ENCODE data around the gene DNAH3.

The DNAH3 gene

DNA sequence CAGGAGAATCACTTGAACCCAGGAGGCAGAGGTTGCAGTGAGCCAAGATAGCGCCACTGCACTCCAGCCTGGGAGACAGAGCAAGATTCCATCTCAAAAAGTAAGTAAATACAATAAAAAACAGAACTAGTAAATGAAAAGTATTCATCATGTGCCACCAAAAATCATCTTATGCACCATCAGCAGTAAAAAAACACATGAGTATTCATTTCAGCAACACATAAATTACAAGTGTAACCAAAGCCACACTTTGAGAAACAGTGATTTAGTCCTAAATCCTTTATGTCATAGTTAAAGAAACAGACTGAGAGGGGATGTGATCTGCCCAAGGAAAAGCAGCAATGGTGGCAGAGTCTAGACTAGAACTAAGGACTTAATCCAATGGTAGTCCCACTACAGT lies 263.4 kb downstream of the DNAH3 start:
- H3K27ac ChIP-seq: peak overlapping the region in 1 of 2 donors; percentile 69
- TF ChIP-seq, protein P1, sequence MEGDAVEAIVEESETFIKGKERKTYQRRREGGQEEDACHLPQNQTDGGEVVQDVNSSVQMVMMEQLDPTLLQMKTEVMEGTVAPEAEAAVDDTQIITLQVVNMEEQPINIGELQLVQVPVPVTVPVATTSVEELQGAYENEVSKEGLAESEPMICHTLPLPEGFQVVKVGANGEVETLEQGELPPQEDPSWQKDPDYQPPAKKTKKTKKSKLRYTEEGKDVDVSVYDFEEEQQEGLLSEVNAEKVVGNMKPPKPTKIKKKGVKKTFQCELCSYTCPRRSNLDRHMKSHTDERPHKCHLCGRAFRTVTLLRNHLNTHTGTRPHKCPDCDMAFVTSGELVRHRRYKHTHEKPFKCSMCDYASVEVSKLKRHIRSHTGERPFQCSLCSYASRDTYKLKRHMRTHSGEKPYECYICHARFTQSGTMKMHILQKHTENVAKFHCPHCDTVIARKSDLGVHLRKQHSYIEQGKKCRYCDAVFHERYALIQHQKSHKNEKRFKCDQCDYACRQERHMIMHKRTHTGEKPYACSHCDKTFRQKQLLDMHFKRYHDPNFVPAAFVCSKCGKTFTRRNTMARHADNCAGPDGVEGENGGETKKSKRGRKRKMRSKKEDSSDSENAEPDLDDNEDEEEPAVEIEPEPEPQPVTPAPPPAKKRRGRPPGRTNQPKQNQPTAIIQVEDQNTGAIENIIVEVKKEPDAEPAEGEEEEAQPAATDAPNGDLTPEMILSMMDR (IDR thresholded peaks at IDR 0.05): no peak

DNA sequence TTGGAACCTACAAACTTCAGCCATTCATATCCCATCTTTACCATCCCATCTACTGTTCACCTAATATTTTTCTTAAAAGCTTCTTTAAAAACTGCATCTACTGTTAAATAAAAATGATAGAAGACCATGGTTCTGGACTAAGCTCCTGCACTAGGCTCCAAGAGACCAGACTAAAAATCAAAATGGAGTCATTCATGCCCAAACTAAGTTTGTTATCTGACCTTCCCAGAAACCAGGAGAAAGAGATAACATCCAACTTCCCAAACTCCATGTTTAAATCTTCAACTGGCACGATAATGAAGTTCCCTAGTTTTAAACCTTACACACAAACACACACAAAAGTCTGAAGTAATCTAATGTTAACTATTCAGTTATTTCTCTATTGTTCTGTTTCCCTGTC lies 264.3 kb downstream of the DNAH3 start:
- Histone ChIP-seq H3K4me3 (no peak overlapping the region), H3K27ac (peak overlapping the region in 1 of 2 donors; percentile 69)
- no peak for DNase-seq (ENCODE audit: low spot score)
- TF ChIP-seq, protein P1 (IDR thresholded peaks at IDR 0.05): no peak

More for the DNA sequence above, 263.4 kb downstream of the DNAH3 start:
- no peak for DNase-seq (ENCODE audit: low spot score)
- H3K4me3 ChIP-seq: no peak overlapping the region

DNA sequence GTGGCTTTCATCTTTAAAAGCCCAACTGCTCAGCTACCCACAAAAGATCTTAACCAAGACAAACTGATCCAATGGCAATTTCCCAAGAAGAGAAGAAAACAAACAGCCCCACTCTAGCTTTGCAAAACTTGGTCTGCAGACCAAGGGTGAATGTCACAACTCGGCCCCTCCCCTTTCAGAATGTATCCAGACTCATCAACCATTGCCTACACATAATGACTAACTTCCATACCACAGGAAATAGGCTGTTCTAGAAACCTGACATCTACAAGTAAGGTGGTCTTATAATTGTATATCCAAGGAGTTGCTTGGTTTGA lies 266.4 kb downstream of the DNAH3 start:
- no peak overlapping the region for H3K4me3 ChIP-seq
- TF ChIP-seq, protein P1 (IDR thresholded peaks at IDR 0.05): no peak
- H3K27ac ChIP-seq: peak overlapping the region; percentile 3 to 62
- DNase-seq (ENCODE audit: low spot score): no peak

DNA sequence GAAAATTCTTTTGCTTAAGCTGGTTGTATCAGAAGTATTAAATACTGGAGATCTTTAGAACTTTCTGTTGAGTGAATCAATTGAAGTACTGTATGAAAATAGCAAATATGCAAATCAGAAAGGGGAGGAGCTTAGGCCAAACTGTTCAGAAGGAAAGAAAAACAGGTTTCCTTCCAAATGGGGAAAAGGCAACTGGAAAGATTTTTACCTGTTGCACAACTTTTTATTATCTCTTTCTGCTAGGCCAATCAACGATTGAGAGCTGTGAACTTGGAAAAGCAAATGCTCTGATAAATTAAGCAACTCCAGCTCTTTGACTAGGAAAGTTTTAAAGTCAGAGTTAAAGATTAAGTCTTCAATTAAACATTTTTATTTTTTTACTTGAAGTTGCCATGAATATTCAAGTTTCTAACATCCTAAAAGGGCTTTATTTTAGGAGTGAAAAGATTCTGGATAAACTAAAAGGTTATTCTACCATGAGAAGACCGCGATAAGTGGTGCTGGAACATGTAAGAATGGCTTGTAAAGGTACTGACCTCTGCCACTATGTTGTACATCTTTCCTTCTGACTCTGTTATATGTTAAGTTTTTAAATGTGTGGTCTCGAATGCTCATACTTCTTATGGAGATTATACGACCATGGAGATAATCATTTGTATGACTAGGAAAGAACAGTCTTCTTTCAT lies 266.9 kb downstream of the DNAH3 start:
- no peak for DNase-seq (ENCODE audit: low spot score)
- TF ChIP-seq, protein P1 (IDR thresholded peaks at IDR 0.05): no peak
- Histone ChIP-seq H3K4me3 (no peak overlapping the region), H3K27ac (peak overlapping the region; percentile 3 to 62)

Measured in coronary artery (tissue), 2 donors.